GM19351 (cell line): ENCODE data around the gene ATP13A3.

ENCODE experiments used
- ATAC-seq: cut with Tn5 transposase; IDR thresholded peaks from one replicate; pipeline ENCODE4 v1.9.1; 2021; ENCODE audit warnings: mild to moderate bottlenecking, moderate library complexity; ENCODE audit not compliant: unreplicated experiment

ATP13A3 gene

DNA sequence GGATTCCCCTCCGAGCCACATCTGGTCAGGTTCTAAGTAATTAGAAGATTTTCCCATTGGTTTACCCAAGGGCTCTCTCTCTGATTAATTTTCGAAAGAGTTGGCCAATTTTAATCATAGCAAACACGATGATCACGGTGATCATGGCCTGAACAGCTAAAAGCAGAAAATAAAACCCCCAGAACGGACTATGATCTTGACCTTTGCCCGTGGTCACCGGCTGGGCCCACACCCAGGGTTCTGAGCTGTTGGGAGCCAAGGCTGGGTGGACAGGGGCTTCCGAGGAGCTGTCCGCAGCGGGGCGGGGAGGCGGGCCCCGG, 90.3 kb downstream of the ATP13A3 start:
- no peak for ATAC-seq

GRCh38 chr3:194395778-194396538, 90.8 kb downstream of the ATP13A3 start:
- no peak for ATAC-seq

DNA sequence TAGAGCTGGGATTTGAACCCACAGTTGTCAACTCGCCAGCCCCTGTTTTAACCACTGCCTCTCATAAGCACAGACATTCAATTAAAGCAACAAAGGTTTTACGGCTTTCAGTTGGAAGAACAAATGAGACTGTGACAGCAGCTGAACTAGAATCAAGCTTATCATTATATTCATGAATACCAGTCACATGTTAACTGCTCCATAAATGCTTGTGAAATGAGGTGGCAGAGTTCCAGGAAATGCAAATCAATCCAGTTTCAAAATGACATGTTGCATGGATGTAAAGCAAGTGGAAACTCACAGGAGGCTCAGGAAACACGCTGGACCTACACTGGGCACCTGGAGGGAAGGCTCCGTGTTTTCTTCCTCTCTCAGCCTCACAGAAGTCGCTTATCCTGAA, 91.6 kb downstream of the ATP13A3 start:
- ATAC-seq = no peak

DNA sequence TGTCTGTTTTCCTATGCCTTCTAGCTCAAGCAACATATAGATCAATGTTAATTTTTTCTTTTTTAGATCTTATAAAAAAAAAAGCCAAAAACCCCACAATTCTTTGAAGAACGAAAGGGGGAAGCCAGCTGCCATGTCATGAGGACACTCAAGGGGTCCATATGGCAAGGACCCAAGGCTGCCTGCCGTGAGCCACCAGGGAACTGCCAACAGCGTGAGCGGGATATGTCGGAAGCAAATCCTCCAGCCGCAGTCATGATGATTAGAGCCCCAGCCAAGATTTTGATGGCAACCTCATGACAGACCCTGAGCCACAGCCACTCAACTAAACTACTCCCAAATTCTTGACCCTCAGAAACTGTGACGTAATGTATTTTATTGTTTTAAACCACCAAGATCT, 94.2 kb downstream of the ATP13A3 start:
- ATAC-seq = no peak

GRCh38 chr3:194390835-194391234, 96.0 kb downstream of the ATP13A3 start:
- no peak for ATAC-seq

- no peak for ATAC-seq
Measured at GRCh38 chr3:194389269-194389668, 97.5 kb downstream of the ATP13A3 start.

DNA sequence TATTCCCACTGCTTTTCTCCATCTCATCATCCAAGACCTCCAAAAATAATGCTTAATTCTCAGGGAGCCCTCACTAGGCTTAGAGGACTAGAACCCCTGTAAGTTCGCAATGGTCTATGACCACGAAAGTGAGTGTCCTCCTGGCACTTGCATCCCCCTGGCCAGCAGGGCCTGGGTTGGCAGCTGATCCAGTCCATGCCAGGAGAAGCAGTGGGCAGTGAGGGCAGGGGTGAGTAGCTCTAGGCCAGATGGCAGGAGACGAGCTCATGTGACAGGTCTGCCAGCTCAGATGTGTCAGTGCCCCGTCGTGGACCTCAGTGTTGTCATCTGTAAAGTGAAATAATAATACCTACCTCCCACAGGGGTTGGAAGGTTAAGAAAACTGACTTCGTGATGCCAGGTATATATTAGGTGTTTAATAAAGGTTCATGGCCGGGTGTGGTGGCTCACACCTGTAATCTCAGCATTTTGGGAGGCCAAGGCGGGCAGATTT, 98.8 kb downstream of the ATP13A3 start:
- ATAC-seq = no peak

GRCh38 chr3:194387276-194387675, 99.5 kb downstream of the ATP13A3 start:
- no peak for ATAC-seq

DNA sequence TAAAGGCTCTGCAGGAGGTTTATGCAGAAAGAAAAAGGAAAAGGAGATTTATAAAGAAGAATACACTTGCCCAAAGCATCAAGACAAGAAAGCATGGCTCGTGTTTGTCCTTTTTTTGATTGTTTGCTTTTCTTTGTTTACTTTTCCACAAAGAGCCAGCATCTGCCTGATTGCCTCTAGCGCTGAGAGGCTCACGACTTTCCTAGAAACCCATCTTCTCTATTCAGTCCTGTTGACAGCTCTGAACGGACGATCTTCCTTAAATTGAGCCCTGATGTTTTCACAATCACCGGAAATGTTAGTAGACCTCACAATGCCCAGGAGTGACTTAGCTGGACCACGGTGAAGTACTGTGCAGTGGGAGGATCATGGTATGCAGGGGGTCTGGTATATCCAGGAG, 100.2 kb downstream of the ATP13A3 start:
- no peak for ATAC-seq

DNA sequence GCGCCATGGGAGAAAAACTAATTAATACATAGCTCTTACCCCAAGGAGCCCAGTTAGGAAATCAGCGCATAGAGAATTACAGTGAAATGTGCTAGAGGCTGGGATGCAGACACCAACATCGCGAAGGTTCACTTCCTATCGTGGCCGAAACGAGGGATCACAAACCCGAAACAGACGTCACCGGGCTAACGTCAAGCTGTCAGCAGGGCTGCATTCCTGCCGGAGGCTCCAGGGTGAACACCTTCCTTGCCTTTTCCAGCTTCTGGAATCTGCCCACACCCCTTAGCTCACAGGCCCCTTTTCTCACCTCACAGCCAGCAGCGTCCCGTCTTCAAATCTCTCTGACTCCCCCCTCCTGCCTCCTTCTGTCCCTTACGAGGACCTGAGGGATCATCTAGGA, 100.7 kb downstream of the ATP13A3 start:
- no peak for ATAC-seq

GRCh38 chr3:194384569-194385001, 102.2 kb downstream of the ATP13A3 start:
- ATAC-seq = no peak

- no peak for ATAC-seq
Measured at GRCh38 chr3:194384156-194384555, 102.6 kb downstream of the ATP13A3 start.

- ATAC-seq = no peak
Measured at GRCh38 chr3:194383276-194383940, 103.4 kb downstream of the ATP13A3 start.

DNA sequence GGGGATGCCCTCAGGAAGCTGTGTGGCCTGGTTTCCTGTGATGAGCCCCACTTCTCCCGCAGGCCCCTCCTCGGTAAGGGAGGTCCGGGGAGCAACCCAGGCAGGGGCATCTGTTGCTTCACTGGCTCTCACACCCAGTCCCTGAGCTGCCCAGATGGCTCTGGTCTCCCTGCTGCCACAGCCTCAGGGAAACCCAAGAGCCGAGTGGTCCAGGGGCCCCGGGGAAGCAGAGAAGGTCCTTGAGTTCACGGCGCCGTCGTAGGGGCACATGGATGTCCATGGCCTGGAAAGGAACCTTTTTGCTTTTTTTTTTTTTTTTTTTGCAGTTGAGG, 103.9 kb downstream of the ATP13A3 start:
- no peak for ATAC-seq

DNA sequence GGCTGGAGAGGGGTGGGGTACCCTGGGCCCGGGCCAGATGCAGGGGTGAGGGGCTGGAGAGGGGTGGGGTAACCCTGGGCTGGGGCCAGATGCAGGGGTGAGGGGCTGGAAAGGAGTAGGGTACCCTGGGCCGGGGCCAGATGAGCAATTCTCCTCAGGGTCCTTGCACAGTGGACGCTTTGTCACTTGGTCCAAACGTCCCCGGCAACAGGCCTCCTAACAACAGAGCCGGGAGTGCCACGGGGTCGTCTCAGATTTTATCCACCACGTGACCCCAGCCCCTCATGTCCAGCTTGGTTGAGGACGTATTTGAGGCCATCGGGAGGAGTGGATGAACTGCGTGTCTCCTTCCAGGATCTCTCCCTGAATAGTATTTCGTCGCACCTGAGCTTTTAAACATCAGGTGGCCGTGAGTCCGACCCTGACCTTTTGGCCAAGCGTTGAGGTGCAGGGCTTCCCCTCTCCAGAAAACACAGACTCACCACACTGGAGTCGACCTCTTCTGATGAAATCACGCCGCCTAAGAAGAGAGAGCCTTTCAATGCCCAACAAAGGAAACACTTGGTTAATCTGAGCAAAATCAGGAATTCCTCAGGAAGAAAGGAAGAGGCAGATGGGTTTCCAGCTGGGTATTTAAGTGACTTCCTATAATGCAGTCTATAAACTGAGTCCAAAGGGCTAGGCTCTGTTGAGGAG, 104.5 kb downstream of the ATP13A3 start:
- ATAC-seq = no peak

DNA sequence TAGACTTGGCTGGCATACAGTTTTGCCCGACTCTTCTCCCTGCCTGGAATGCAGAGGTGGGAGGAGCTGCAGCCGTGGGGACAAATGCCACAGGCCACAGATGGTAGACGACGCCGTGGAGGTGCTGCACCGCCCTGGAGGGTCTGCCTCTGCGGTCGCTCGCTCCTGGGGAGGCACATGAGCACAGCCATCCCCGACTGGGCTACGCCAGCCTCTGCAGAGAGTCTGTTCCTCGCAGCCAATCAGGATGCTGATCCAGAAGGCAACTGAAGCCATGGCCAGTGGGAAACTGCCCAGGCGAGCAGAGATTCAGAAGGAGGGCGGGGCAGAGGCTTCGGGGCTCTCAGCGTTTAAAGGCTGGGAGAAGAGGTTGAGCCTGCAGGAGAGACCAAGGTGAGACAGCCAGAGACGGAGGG, 105.3 kb downstream of the ATP13A3 start:
- no peak for ATAC-seq

DNA sequence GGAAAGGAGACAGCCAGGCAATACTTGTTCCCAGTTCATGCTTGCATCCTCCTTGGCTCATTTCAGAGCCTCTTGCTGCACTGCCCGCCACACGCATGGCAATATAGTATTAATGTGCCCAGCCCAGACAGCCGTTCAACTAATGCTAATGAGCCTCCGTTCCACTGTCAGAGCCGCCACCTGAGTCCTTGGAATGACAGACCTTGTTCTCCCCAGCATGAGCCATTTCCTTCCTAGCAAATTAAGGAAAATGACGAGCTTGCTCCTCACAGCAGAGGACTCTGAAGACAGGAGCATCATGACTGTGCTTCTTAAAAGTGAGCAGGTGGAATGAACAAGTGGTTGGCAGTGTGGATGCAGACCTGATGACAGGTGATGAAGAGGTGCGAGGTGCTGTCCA, 106.5 kb downstream of the ATP13A3 start:
- ATAC-seq = no peak

GRCh38 chr3:194379651-194380050, 107.2 kb downstream of the ATP13A3 start:
- ATAC-seq = no peak

GRCh38 chr3:194379231-194379630, 107.6 kb downstream of the ATP13A3 start:
- ATAC-seq = no peak

GRCh38 chr3:194377708-194378107, 109.1 kb downstream of the ATP13A3 start:
- no peak for ATAC-seq

DNA sequence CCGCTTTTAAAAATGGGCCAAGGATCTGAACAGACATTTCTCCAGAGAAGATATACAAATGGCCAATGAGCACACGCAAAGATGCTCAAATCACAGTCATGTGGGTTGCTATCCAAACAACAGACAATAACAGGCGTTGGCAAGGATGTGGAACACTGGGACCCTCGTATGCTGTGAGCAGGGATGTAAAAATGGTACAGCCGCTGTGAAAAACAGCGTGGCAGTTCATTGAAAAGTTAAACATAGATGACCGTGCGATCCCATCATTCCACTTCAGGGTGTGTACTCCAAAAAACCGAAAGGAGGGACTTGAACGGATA, 110.6 kb downstream of the ATP13A3 start:
- no peak for ATAC-seq
